BE2C (cell line): ENCODE results near the gene PHF14.

ENCODE experiments used
- DNase-seq: peaks from one replicate; pipeline ENCODE4 v3.0.0-alpha.2; 2020
- H3K27me3 ChIP-seq: fragments of 250-450 bp; sonication (Bioruptor Pico); 2 replicates; pipeline ENCODE4 v1.5.1; 2020; ENCODE audit warnings: mild to moderate bottlenecking
- H3K36me3 ChIP-seq: fragments of 250-450 bp; sonication (Bioruptor Pico); 2 replicates; pipeline ENCODE4 v1.5.1; 2020; ENCODE audit warnings: mild to moderate bottlenecking
- H3K4me1 ChIP-seq: fragments of 250-450 bp; sonication (Bioruptor Pico); 2 replicates; pipeline ENCODE4 v1.5.1; 2020
- H3K4me3 ChIP-seq: 2 replicates; pipeline ENCODE4 v1.5.1; 2011; ENCODE audit warnings: low read depth, low read length
- H3K9me3 ChIP-seq: fragments of 250-450 bp; sonication (Bioruptor Pico); 2 replicates; pipeline ENCODE4 v1.5.1; 2020
- CTCF ChIP-seq: IDR thresholded peaks from 2 replicates; pipeline ENCODE4 v1.5.1; 2012; ENCODE audit warnings: mild to moderate bottlenecking, low read depth, low read length

The PHF14 gene

DNA sequence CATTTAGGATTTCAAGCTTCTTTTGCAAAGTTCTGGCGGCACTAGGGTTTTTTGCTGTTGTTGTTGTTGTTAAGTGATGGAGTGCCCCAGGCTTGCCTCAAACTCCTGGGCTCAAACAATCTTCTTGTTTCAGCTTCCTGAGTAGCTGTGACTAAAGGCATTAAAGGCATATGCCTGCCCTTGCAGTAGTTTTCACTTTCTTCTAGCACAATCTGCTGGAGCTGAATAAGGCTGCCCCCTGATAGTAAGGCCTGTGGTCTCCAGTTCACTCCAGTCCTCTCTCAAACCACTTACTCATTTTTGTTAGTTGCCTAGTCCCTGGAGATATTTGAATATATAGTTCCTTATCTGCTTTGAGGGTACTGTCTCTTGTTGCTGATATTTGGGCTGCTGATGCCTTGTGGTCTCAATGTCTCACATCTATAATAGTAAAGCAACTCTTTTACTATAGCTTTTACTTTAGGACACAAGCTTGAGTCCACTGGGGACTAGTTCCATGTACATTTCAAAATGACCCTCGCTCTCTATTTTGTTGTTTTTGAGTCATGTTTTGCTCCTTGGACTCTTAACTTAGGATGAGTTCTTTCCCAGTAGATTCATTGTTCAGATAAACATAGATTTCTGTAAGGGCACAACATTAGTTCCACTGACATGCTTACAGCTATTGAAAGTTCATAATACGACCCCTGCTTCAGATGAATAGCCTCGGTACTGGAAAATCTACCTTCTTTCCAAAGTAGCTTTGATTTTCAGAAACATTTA lies 25.5 kb downstream of the PHF14 start:
- H3K4me1 ChIP-seq: no peaks in the 10 kb centered on the region
- no peak overlapping the region for H3K4me3 ChIP-seq
- H3K27me3 ChIP-seq: no peaks in the 10 kb centered on the region
- TF ChIP-seq CTCF: no peak
- peaks cover 62% of the 10 kb centered on the region for H3K36me3 ChIP-seq
- H3K9me3 ChIP-seq: peaks cover 5% of the 10 kb centered on the region
- no peak for DNase-seq

DNA sequence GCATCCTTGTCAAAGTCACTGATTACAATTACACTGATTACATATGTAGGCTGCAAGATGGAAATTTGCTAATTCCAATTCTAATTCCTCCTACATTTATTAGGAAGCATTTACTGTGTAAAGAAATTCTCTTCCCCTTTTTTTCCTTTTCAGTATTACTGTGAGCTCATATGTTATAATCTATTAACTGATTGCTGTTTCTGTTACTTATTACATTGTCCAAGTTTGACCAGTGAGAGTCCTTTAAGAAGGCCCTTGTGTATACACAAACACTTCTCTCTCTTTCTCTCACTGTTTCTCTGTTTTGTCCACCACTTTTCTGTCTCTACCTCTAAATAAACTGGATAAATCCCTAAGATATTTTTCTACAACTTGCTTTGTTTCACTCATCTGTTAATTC lies 31.5 kb downstream of the PHF14 start:
- no peak for DNase-seq
- H3K36me3 ChIP-seq: peaks cover 30% of the 10 kb centered on the region
- no peaks in the 10 kb centered on the region for H3K27me3 ChIP-seq
- no peak for TF ChIP-seq CTCF
- no peaks in the 10 kb centered on the region for H3K4me1 ChIP-seq
- no peaks in the 10 kb centered on the region for H3K9me3 ChIP-seq
- H3K4me3 ChIP-seq: no peak overlapping the region

GRCh38 chr7:11006291-11006690 lies 32.6 kb downstream of the PHF14 start:
- Histone ChIP-seq H3K9me3 (no peaks in the 10 kb centered on the region), H3K4me1 (no peaks in the 10 kb centered on the region; the same call in 1 of the 2 replicates), H3K36me3 (peaks cover 34% of the 10 kb centered on the region), H3K27me3 (no peaks in the 10 kb centered on the region), H3K4me3 (no peak overlapping the region)
- DNase-seq: no peak
- no peak for TF ChIP-seq CTCF

- Histone ChIP-seq H3K36me3 (peaks cover 36% of the 10 kb centered on the region), H3K4me1 (no peaks in the 10 kb centered on the region; the same call in 1 of the 2 replicates), H3K27me3 (no peaks in the 10 kb centered on the region), H3K9me3 (no peaks in the 10 kb centered on the region), H3K4me3 (no peak overlapping the region)
- TF ChIP-seq CTCF: no peak
- no peak for DNase-seq
Observed at GRCh38 chr7:11009631-11010030, 36.0 kb downstream of the PHF14 start.

DNA sequence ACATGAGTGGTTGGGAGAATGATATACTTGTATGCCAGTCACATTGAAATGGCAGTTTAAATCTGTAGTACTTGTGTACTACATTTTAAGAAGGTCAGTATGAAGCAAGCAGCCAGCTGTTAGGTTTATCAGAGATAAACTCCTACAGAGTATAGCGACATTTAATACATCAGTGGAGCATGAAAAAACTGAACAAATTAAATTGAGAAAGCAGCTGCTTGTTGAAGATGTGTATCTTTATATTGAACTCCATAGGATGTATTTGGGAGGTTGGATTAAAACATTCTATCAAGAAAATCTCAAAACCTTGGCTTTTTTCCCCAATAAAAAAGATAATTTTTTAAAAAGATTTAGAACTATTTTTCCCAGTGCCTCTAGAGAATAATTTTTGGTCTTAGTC lies 47.8 kb downstream of the PHF14 start:
- no peak for DNase-seq
- no peak overlapping the region for H3K4me3 ChIP-seq
- TF ChIP-seq CTCF: no peak
- no peaks in the 10 kb centered on the region for H3K27me3 ChIP-seq
- peaks cover 31% of the 10 kb centered on the region for H3K36me3 ChIP-seq
- H3K4me1 ChIP-seq: peaks cover 16% of the 10 kb centered on the region
- H3K9me3 ChIP-seq: no peaks in the 10 kb centered on the region
